GM18499 (cell line): Measurements from ENCODE around the gene UTP25.

Experiments
- ATAC-seq: cut with Tn5 transposase; IDR thresholded peaks from one replicate; pipeline ENCODE4 v1.9.1; 2021; ENCODE audit warnings: moderate number of reproducible peaks; ENCODE audit not compliant: insufficient read depth, unreplicated experiment

Gene UTP25

GRCh38 chr1:209805875-209806760 lies 21.7 kb upstream of the UTP25 start, which contains the start of gene IRF6:
Gene IRF6 (minus strand): TSS chr1:209806142. CDS start chr1:209801413, 4,729 bp downstream.
- ATAC-seq: peak; percentile 67

- no peak for ATAC-seq
Measured at GRCh38 chr1:209807509-209807908, 20.3 kb upstream of the UTP25 start.

GRCh38 chr1:209808059-209808581 lies 19.7 kb upstream of the UTP25 start:
- ATAC-seq: no peak

- ATAC-seq: no peak
Measured at GRCh38 chr1:209809611-209810010, 18.2 kb upstream of the UTP25 start.

GRCh38 chr1:209810783-209811182 lies 17.0 kb upstream of the UTP25 start:
- no peak for ATAC-seq

GRCh38 chr1:209813902-209814301 lies 13.9 kb upstream of the UTP25 start:
- no peak for ATAC-seq

- no peak for ATAC-seq
Measured at GRCh38 chr1:209815490-209815889, 12.3 kb upstream of the UTP25 start.

GRCh38 chr1:209815931-209816341 lies 11.8 kb upstream of the UTP25 start:
- no peak for ATAC-seq

GRCh38 chr1:209816923-209817322 lies 10.8 kb upstream of the UTP25 start:
- no peak for ATAC-seq

- ATAC-seq: no peak
Measured at GRCh38 chr1:209817691-209818090, 10.1 kb upstream of the UTP25 start.

- no peak for ATAC-seq
Measured at GRCh38 chr1:209819058-209819457, 8.7 kb upstream of the UTP25 start.

GRCh38 chr1:209820986-209821385 lies 6.8 kb upstream of the UTP25 start:
- ATAC-seq: no peak

GRCh38 chr1:209822706-209823105 lies 5.1 kb upstream of the UTP25 start:
- no peak for ATAC-seq

GRCh38 chr1:209823143-209824041 lies 4.4 kb upstream of the UTP25 start:
- no peak for ATAC-seq

- ATAC-seq: no peak
Measured at GRCh38 chr1:209825591-209826434, 2.0 kb upstream of the UTP25 start.

- ATAC-seq: no peak
Measured at GRCh38 chr1:209829716-209830115, 1.9 kb downstream of the UTP25 start.

- ATAC-seq: no peak
Measured at GRCh38 chr1:209830722-209831121, 3.0 kb downstream of the UTP25 start.

- no peak for ATAC-seq
Measured at GRCh38 chr1:209831615-209832014, 3.8 kb downstream of the UTP25 start.

- ATAC-seq: no peak
Measured at GRCh38 chr1:209835782-209836298, 8.1 kb downstream of the UTP25 start.

- no peak for ATAC-seq
Measured at GRCh38 chr1:209837671-209838070, 9.9 kb downstream of the UTP25 start.
